H1 (cell line): ENCODE measurements around the gene ZGRF1. TPM values are rescaled to one million over a fixed set of nuclear protein-coding genes. Genes with fewer than 3 reads are reported as not detected.

Source experiments
- ATF3 ChIP-seq: IDR thresholded peaks from 2 replicates; pipeline ENCODE4 v1.6.1; 2011; ENCODE audit warnings: low read depth, mild to moderate bottlenecking, low read length; ENCODE audit not compliant: insufficient read depth
- BACH1 ChIP-seq: IDR thresholded peaks from 2 replicates; pipeline ENCODE4 v1.6.1; 2012; ENCODE audit warnings: low read length, improper control_type of control experiment
- BRCA1 ChIP-seq: IDR thresholded peaks from 2 replicates; pipeline ENCODE4 v1.6.1; 2012; ENCODE audit warnings: low read depth, low read length, improper control_type of control experiment
- CBX8 ChIP-seq: fragments of 300-800, 300-1000 bp; sonication (generic); IDR thresholded peaks from 2 replicates; pipeline ENCODE4 v1.7.1; 2016; ENCODE audit warnings: low read depth, low read length, borderline replicate concordance
- CEBPB ChIP-seq: IDR thresholded peaks from 2 replicates; pipeline ENCODE4 v1.6.1; 2012; ENCODE audit warnings: low read depth, low read length
- CHD1 ChIP-seq: IDR thresholded peaks from 2 replicates; pipeline ENCODE4 v1.6.1; 2012; ENCODE audit warnings: low read depth, low read length, improper control_type of control experiment
- CHD2 ChIP-seq: IDR thresholded peaks from 2 replicates; pipeline ENCODE4 v1.6.1; 2012; ENCODE audit warnings: low read length, improper control_type of control experiment
- E2F6 ChIP-seq: IDR thresholded peaks from 2 replicates; pipeline ENCODE4 v1.6.1; 2012; ENCODE audit warnings: inconsistent platforms
- EGR1 ChIP-seq: IDR thresholded peaks from 2 replicates; pipeline ENCODE4 v1.6.1; 2011; ENCODE audit warnings: low read depth, low read length, borderline replicate concordance
- EP300 ChIP-seq, 2 experiments: IDR thresholded peaks; 1 replicate in 1 of 2; 2 replicates in 1 of 2; pipeline ENCODE4 v1.6.1; 2011 to 2012; ENCODE audit warnings: low read depth in 2 of 2, low read length in 2 of 2, mild to moderate bottlenecking in 2 of 2, borderline replicate concordance in 1 of 2, inconsistent platforms in 1 of 2, moderate library complexity in 1 of 2
- GABPA ChIP-seq: IDR thresholded peaks from 2 replicates; pipeline ENCODE4 v1.6.1; 2011; ENCODE audit warnings: mild to moderate bottlenecking, low read length, moderate library complexity, borderline replicate concordance; ENCODE audit not compliant: insufficient read depth
- HDAC6 ChIP-seq: IDR thresholded peaks from one replicate; pipeline ENCODE4 v1.7.1; 2012; ENCODE audit warnings: low read depth, mild to moderate bottlenecking, inconsistent platforms, low read length, moderate library complexity
- KDM1A ChIP-seq: fragments of 200-600, 300-600 bp; sonication (generic); IDR thresholded peaks from 2 replicates; pipeline ENCODE4 v1.7.1; 2016; ENCODE audit warnings: mild to moderate bottlenecking, low read length, borderline replicate concordance
- MAFK ChIP-seq: IDR thresholded peaks from 2 replicates; pipeline ENCODE4 v1.6.1; 2012; ENCODE audit warnings: low read depth, mild to moderate bottlenecking, improper control_type of control experiment, low read length
- PHF8 ChIP-seq: fragments of 200-600 bp; sonication (generic); conservative IDR thresholded peaks from 2 replicates; pipeline ENCODE4 v1.7.1; 2012; ENCODE audit warnings: low read depth, mild to moderate bottlenecking, inconsistent platforms, low read length, moderate library complexity
- POU5F1 ChIP-seq: IDR thresholded peaks from 2 replicates; pipeline ENCODE4 v1.6.1; 2011; ENCODE audit warnings: low read depth, mild to moderate bottlenecking, low read length, moderate library complexity
- RNF2 ChIP-seq: fragments of 200-900, 300-1000 bp; sonication (generic); IDR thresholded peaks from 2 replicates; pipeline ENCODE4 v1.7.1; 2016; ENCODE audit warnings: borderline replicate concordance, low read depth, mild to moderate bottlenecking, antibody characterized with exemption, low read length; ENCODE audit not compliant: poor library complexity, severe bottlenecking; ENCODE audit errors: missing control alignments
- RXRA ChIP-seq: IDR thresholded peaks from 2 replicates; pipeline ENCODE4 v1.6.1; 2011; ENCODE audit warnings: low read depth, mild to moderate bottlenecking, low read length, moderate library complexity; ENCODE audit not compliant: insufficient read depth
- SIN3A ChIP-seq, 2 experiments: IDR thresholded peaks in 1 of 2; conservative IDR thresholded peaks in 1 of 2; 2 replicates each; pipeline ENCODE4 v1.6.1; 2011 to 2012; ENCODE audit warnings: low read length in 2 of 2, improper control_type of control experiment in 1 of 2, low read depth in 1 of 2, mild to moderate bottlenecking in 1 of 2
- SIRT6 ChIP-seq: IDR thresholded peaks from one replicate; pipeline ENCODE4 v1.7.1; 2012; ENCODE audit warnings: low read length, inconsistent platforms
- SP2 ChIP-seq: IDR thresholded peaks from 2 replicates; pipeline ENCODE4 v1.6.1; 2012; ENCODE audit warnings: mild to moderate bottlenecking, low read length, inconsistent platforms
- SUZ12 ChIP-seq: fragments of 200-600 bp; sonication (generic); IDR thresholded peaks from 2 replicates; pipeline ENCODE4 v1.6.1; 2012; ENCODE audit warnings: mild to moderate bottlenecking, inconsistent platforms, low read length, moderate library complexity, mixed read lengths
- TAF1 ChIP-seq: IDR thresholded peaks from 2 replicates; pipeline ENCODE4 v1.6.1; 2011; ENCODE audit warnings: mild to moderate bottlenecking, low read depth, low read length
- TAF7 ChIP-seq: optimal IDR thresholded peaks from 2 replicates; pipeline ENCODE3; 2011; ENCODE audit warnings: low read depth, mild to moderate bottlenecking, inconsistent platforms, low read length, moderate library complexity, borderline replicate concordance
- TEAD4 ChIP-seq: IDR thresholded peaks from 2 replicates; pipeline ENCODE4 v1.6.1; 2012; ENCODE audit warnings: low read depth, low read length, inconsistent platforms, mixed read lengths
- polyA plus RNA-seq, 7 experiments: library from polyadenylated mRNA; depleted of rRNA in 3 of 7; stranded (reverse) in 5 of 7; unstranded in 2 of 7; fragments of >200 nt in 5 of 7; fragments of 200-250 nt in 2 of 7; gene quantifications; 1 replicate in 5 of 7; 2 replicates in 1 of 7; 4 replicates in 1 of 7; pipeline versions ENCODE4 v1.2.1 to v1.2.3, GENCODE V29; 2011 to 2013; ENCODE audit warnings: missing spikeins in 2 of 7, mixed read lengths in 2 of 7
- total RNA-seq: library from RNA; stranded (reverse); fragmentation: NEBNext Ultra II Directional; extraction: Animal tissue kit (Norgen Biotek cat#: 25700); gene quantifications from 2 replicates; pipeline ENCODE4 v1.2.1, GENCODE V29; 2021

Gene ZGRF1
- total and polyA plus RNA-seq, 2 of the 8 experiments (the other 6 are each of a cell fraction or from before 2014, with no cell fraction given) = 12.0 to 44.6 TPM

GRCh38 chr4:112647785-112648184 lies 11.1 kb upstream of the ZGRF1 start (continued):
- TF ChIP-seq CBX8 (no peak), SUZ12 (no peak), BACH1 (no peak), EGR1 (no peak), SP2 (no peak), POU5F1 (no peak), HDAC6 (no peak), PHF8 (0 out of 2 replicates have a peak, but pooled peaks have one; percentile 17), TAF7 (peak; percentile 63), RXRA (no peak), RNF2 (no peak), TEAD4 (no peak), TAF1 (0 out of 2 replicates have a peak, but pooled peaks have one; percentile 58), KDM1A (no peak), CEBPB (no peak), SIN3A (conservative IDR thresholded peaks at IDR 0.05 in 1 of 2, IDR thresholded peaks at IDR 0.05 in 1 of 2; ENCODE audit: low read depth in 1 of 2, low read length in 2 of 2) (0 out of 4 replicates have a peak, but pooled peaks of 1 of the 2 experiments have one; percentile 57), MAFK (no peak; the same call in 1 of the 2 replicates), CHD2 (no peak), EP300 (IDR thresholded peaks at IDR 0.05; ENCODE audit: borderline replicate concordance in 1 of 2, low read depth in 2 of 2, low read length in 2 of 2) (no peak), GABPA (no peak), BRCA1 (no peak), ATF3 (no peak), E2F6 (no peak), CHD1 (peak; percentile 69; the same call in 1 of the 2 replicates), SIRT6 (peak; percentile 99)
